K562 (cell line): Measurements from ENCODE around the gene KAT7. TPM values are rescaled to one million over a fixed set of nuclear protein-coding genes. Genes with fewer than 3 reads are reported as not detected.

Experiments
- ATAC-seq: fragments of 200-7000 bp; cut with Tn5 transposase; 3 replicates; pipeline ENCODE4 v1.9.1; 2020; ENCODE audit warnings: moderate library complexity
- BruUV-seq: library from RNA; stranded (reverse); fragments of 400-500 nt; replicated peaks from 2 replicates; lab custom pipeline; 2021; lab: Mats Ljungman, UMichigan
- CTCF ChIA-PET: fragments of 300-600 bp; formaldehyde crosslinking; extraction: SDS; loops from one replicate; lab custom pipeline; 2021; ENCODE audit warnings: low intra/inter-chr PET ratio; lab: Yijun Ruan, JAX
- POLR2A ChIA-PET: fragments of 300-600, 350-650 bp; sonication (Branson Sonifier 250); formaldehyde crosslinking; extraction: SDS; loops from one replicate; lab custom pipeline; 2021; ENCODE audit warnings: antibody characterized with exemption, inconsistent platforms; lab: Yijun Ruan, JAX
- DNase-seq, 4 experiments: peaks; one replicate each; pipeline versions ENCODE4 v3.0.0 to v3.0.0-alpha.2; 2011 to 2018; ENCODE audit warnings: low spot score in 3 of 4, mixed read lengths in 3 of 4; ENCODE audit errors: extremely low read depth in 1 of 4
- FAIRE-seq: peaks from 2 replicates; lab custom pipeline; 2011; peaks lifted over from hg19 to GRCh38; lab: Jason Lieb, UNC
- H2AFZ ChIP-seq: 2 replicates; pipeline ENCODE4 v1.6.0; 2011; ENCODE audit warnings: low read depth, low read length, control low read depth, inconsistent platforms
- H3K27ac ChIP-seq: fragments of 200-600 bp; 3 replicates; pipeline ENCODE4 v1.8.0; 2011; ENCODE audit warnings: low read depth, mild to moderate bottlenecking, control low read depth, inconsistent platforms, low read length, moderate library complexity, mixed read lengths; ENCODE audit errors: extremely low read depth
- H3K27me3 ChIP-seq, 2 experiments: fragments of 300-600 bp in 1 of 2; 2 replicates in 1 of 2; 3 replicates in 1 of 2; pipeline versions ENCODE4 v1.6.0 to v1.8.0; 2011; ENCODE audit warnings: inconsistent platforms in 2 of 2, low read length in 2 of 2, mild to moderate bottlenecking in 1 of 2, mixed read lengths in 1 of 2, moderate library complexity in 1 of 2; ENCODE audit not compliant: control insufficient read depth in 2 of 2, insufficient read depth in 2 of 2
- H3K36me3 ChIP-seq: fragments of 300-600 bp; 3 replicates; pipeline ENCODE4 v1.8.0; 2011; ENCODE audit warnings: mild to moderate bottlenecking, low read length, inconsistent platforms; ENCODE audit not compliant: control insufficient read depth, insufficient read depth
- H3K4me1 ChIP-seq, 2 experiments: fragments of 200-600 bp in 1 of 2; replicated peaks in 1 of 2; 2 replicates in 1 of 2; 3 replicates in 1 of 2; pipeline versions ENCODE4 v1.5.1 to v1.8.0; 2011; ENCODE audit warnings: inconsistent platforms in 2 of 2, low read length in 2 of 2, mild to moderate bottlenecking in 1 of 2, mixed read lengths in 1 of 2, moderate library complexity in 1 of 2; ENCODE audit not compliant: control insufficient read depth in 2 of 2, insufficient read depth in 2 of 2
- H3K4me2 ChIP-seq: 2 replicates; pipeline ENCODE4 v1.6.1; 2011; ENCODE audit warnings: low read length, control low read depth, inconsistent platforms, mixed read lengths; ENCODE audit not compliant: insufficient read depth
- H3K4me3 ChIP-seq: fragments of 200-600 bp; sonication (generic), shearing (Covaris generic); 2 replicates; pipeline ENCODE4 v1.5.1; 2016; ENCODE audit warnings: control low read depth, inconsistent platforms
- H3K79me2 ChIP-seq: fragments of 200-600 bp; 3 replicates; pipeline ENCODE4 v1.8.0; 2011; ENCODE audit warnings: low read length, inconsistent platforms; ENCODE audit not compliant: control insufficient read depth, insufficient read depth
- H3K9ac ChIP-seq, 2 experiments: 2 replicates each; pipeline versions ENCODE4 v1.6.0 to v1.6.1; 2011; ENCODE audit warnings: low read depth in 2 of 2, low read length in 2 of 2, control low read depth in 1 of 2, inconsistent platforms in 1 of 2, mild to moderate bottlenecking in 1 of 2, mixed read lengths in 1 of 2; ENCODE audit not compliant: insufficient read depth in 1 of 2
- H3K9me1 ChIP-seq: one replicate; pipeline ENCODE4 v1.6.0; 2011; ENCODE audit warnings: inconsistent platforms, mild to moderate bottlenecking, low read length, moderate library complexity; ENCODE audit not compliant: control insufficient read depth, insufficient read depth
- H3K9me3 ChIP-seq: replicated peaks from 2 replicates; pipeline ENCODE4 v1.5.1; 2011; ENCODE audit warnings: low read depth, low read length, inconsistent platforms; ENCODE audit not compliant: control insufficient read depth, insufficient read depth
- H4K20me1 ChIP-seq: replicated peaks from 2 replicates; pipeline ENCODE4 v1.6.1; 2011; ENCODE audit warnings: low read length, inconsistent platforms, mixed read lengths; ENCODE audit not compliant: control insufficient read depth, insufficient read depth
- RBM17 ChIP-seq: fragments of 200-400 bp; formaldehyde crosslinking; IDR thresholded peaks from 2 replicates; pipeline ENCODE4 v1.6.1; 2017; ENCODE audit warnings: low read depth, mild to moderate bottlenecking, low read length, borderline replicate concordance
- SMAD3 ChIP-seq: fragments of 450-650 bp; formaldehyde crosslinking; conservative IDR thresholded peaks from 2 replicates; pipeline ENCODE4 v1.4.0; 2020; ENCODE audit warnings: mild to moderate bottlenecking
- ZNF239 ChIP-seq: fragments of 250-450 bp; sonication (Bioruptor Pico); IDR thresholded peaks from 2 replicates; pipeline ENCODE4 v1.4.0; 2020; ENCODE audit warnings: mild to moderate bottlenecking
- WGBS: fragments of 100-300 bp; shearing (Covaris generic); methylation state at CpG from one replicate; pipeline ENCODE4 v1.1.6; 2016; ENCODE audit warnings: low coverage, mixed read lengths; ENCODE audit not compliant: insufficient coverage; ENCODE audit errors: missing lambda C conversion rate; 5-methylcytosine and 5-hydroxymethylcytosine counted together
- in situ Hi-C: fragments of 300-500 bp; cut with MboI; formaldehyde crosslinking; loops from 4 replicates; pipeline ENCODE4 v1.15.0; 2018; ENCODE audit warnings: inconsistent platforms, mixed read lengths
- intact Hi-C: fragments of 100-400 bp; cut with micrococcal nuclease; formaldehyde crosslinking; loops from 2 replicates; pipeline ENCODE4 v1.14.2; 2022
- polyA plus RNA-seq, 8 experiments: library from polyadenylated mRNA; depleted of rRNA in 4 of 8; stranded (reverse) in 5 of 8; unstranded in 3 of 8; fragments of >200 nt; fragmentation: Nextera tagmentation in 2 of 8; fragmentation: Illumina TruSeq in 1 of 8; extraction: Ambion mirVana in 2 of 8; extraction: Trizol in 1 of 8; gene quantifications; 2 replicates each; pipeline versions ENCODE4 v1.2.1 to v1.2.3, GENCODE V29; 2011 to 2014; ENCODE audit warnings: inconsistent platforms in 1 of 8, missing spikeins in 1 of 8
- total RNA-seq, 7 experiments: library from RNA; depleted of rRNA in 6 of 7; stranded (reverse); fragments of >200 nt in 6 of 7; fragmentation: Illumina TruSeq in 2 of 7; extraction: Trizol in 2 of 7; gene quantifications; 2 replicates each; pipeline versions ENCODE4 v1.2.1 to v1.2.3, GENCODE V29; 2011 to 2021; ENCODE audit warnings: low replicate concordance in 1 of 7
- TF ChIP-seq, protein P1 (sequence below): fragments of 250-450 bp; sonication (Bioruptor Pico); IDR thresholded peaks from 2 replicates; pipeline ENCODE4 v1.5.0; 2022; ENCODE audit warnings: mild to moderate bottlenecking
- TF ChIP-seq, protein P2 (sequence below), 2 experiments: fragments of 150-350 bp in 1 of 2; IDR thresholded peaks; 2 replicates each; pipeline ENCODE4 v1.6.1; 2012 to 2016; ENCODE audit warnings: low read depth in 2 of 2, low read length in 2 of 2, mild to moderate bottlenecking in 1 of 2, moderate library complexity in 1 of 2
- TF ChIP-seq, protein P3 (sequence below): fragments of 250-450 bp; sonication (Bioruptor Pico); IDR thresholded peaks from 2 replicates; pipeline ENCODE4 v1.5.0; 2020; ENCODE audit warnings: mild to moderate bottlenecking, borderline replicate concordance

The KAT7 gene
- total and polyA plus RNA-seq, 9 of the 15 experiments (the other 6 are each of a cell fraction or from before 2014, with no cell fraction given): 10.8 to 57.3 (median 34.8) TPM

DNA sequence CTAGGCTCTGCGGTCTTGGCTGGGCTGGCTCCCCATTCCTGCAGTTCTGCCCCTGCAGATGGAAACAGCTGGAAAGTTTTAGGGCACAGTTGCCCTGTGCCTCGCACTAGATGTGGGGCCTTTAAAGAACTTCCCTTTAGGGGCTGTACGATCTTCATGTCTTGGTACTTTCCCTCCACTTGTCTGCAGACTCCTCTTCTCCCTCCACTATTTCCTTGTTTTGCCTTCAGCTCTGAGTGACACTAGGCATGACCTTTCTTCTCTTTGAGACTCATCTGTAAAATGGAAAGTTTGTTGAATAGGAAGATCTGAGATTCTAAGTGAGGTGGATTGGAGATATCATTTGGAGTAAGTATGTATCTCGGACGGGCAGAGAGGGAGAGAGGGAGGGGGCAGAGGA is 65.6 kb downstream of the KAT7 start:
- Histone ChIP-seq H3K9ac (no peak overlapping the region), H3K9me1 (no peaks in the 10 kb centered on the region), H3K4me2 (no peak overlapping the region), H3K4me1 (peaks cover 0 to 15% of the 10 kb centered on the region in 2 experiments; a peak in 2 of 5 replicates), H3K27ac (no peak overlapping the region), H3K9me3 (no peaks in the 10 kb centered on the region), H3K4me3 (no peak overlapping the region), H3K79me2 (no peaks in the 10 kb centered on the region), H3K27me3 (peaks cover 6 to 32% of the 10 kb centered on the region in 2 experiments; a peak in 4 of 5 replicates), H2AFZ (no peak overlapping the region), H4K20me1 (0 out of 2 replicates have a peak, but pooled peaks cover 7% of the 10 kb centered on the region), H3K36me3 (no peaks in the 10 kb centered on the region)
- ChIA-PET POLR2A (no interaction called here), CTCF (no interaction called here)
- no peak for FAIRE-seq
- DNase-seq: no peak
- intact Hi-C loops: loop anchor here (5.0 kb wide), 1 partner anchor 147 kb away; the partner anchor contains the start of gene SLC35B1
- no peak for ATAC-seq
- in situ Hi-C loops: no loop called here
- TF ChIP-seq ZNF239 (CRISPR knock-in tag): no peak
- TF ChIP-seq, protein P1, sequence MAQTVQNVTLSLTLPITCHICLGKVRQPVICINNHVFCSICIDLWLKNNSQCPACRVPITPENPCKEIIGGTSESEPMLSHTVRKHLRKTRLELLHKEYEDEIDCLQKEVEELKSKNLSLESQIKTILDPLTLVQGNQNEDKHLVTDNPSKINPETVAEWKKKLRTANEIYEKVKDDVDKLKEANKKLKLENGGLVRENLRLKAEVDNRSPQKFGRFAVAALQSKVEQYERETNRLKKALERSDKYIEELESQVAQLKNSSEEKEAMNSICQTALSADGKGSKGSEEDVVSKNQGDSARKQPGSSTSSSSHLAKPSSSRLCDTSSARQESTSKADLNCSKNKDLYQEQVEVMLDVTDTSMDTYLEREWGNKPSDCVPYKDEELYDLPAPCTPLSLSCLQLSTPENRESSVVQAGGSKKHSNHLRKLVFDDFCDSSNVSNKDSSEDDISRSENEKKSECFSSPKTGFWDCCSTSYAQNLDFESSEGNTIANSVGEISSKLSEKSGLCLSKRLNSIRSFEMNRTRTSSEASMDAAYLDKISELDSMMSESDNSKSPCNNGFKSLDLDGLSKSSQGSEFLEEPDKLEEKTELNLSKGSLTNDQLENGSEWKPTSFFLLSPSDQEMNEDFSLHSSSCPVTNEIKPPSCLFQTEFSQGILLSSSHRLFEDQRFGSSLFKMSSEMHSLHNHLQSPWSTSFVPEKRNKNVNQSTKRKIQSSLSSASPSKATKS: no peak
- no TSS peak for BruUV-seq
- WGBS: 25% methylated on average over 5 of the region's 5 CpGs

GRCh38 chr17:49858796-49859195 is 70.3 kb downstream of the KAT7 start:
- Histone ChIP-seq H4K20me1 (peaks cover 7% of the 10 kb centered on the region; the same call in 1 of the 2 replicates), H3K4me3 (no peak overlapping the region), H3K36me3 (no peaks in the 10 kb centered on the region), H3K79me2 (no peaks in the 10 kb centered on the region), H3K9me3 (no peaks in the 10 kb centered on the region), H3K27me3 (peaks cover 9 to 32% of the 10 kb centered on the region in 2 experiments), H3K9me1 (no peaks in the 10 kb centered on the region), H3K4me1 (peaks cover 0 to 13% of the 10 kb centered on the region in 2 experiments; a peak in 3 of 5 replicates), H3K27ac (no peak overlapping the region), H3K4me2 (no peak overlapping the region), H2AFZ (no peak overlapping the region), H3K9ac (no peak overlapping the region)
- FAIRE-seq (no peak), DNase-seq (no peak), ATAC-seq (no peak)
- ChIA-PET POLR2A (interaction anchor here (0.7 to 0.8 kb wide), 2 partner anchors 141 to 152 kb away, joined by 3 read pairs; no protein-coding TSS in a partner anchor), CTCF (interaction anchor here (6.8 kb wide), 1 partner anchor 138 kb away, joined by 134 read pairs; the partner anchor contains the start of gene DLX3)
- in situ Hi-C loops (no loop called here), intact Hi-C loops (no loop called here)
- no TSS peak for BruUV-seq
- WGBS: 1% methylated on average over 6 of the region's 6 CpGs
- TF ChIP-seq SMAD3 (no peak), RBM17 (no peak)
- TF ChIP-seq, protein P2, sequence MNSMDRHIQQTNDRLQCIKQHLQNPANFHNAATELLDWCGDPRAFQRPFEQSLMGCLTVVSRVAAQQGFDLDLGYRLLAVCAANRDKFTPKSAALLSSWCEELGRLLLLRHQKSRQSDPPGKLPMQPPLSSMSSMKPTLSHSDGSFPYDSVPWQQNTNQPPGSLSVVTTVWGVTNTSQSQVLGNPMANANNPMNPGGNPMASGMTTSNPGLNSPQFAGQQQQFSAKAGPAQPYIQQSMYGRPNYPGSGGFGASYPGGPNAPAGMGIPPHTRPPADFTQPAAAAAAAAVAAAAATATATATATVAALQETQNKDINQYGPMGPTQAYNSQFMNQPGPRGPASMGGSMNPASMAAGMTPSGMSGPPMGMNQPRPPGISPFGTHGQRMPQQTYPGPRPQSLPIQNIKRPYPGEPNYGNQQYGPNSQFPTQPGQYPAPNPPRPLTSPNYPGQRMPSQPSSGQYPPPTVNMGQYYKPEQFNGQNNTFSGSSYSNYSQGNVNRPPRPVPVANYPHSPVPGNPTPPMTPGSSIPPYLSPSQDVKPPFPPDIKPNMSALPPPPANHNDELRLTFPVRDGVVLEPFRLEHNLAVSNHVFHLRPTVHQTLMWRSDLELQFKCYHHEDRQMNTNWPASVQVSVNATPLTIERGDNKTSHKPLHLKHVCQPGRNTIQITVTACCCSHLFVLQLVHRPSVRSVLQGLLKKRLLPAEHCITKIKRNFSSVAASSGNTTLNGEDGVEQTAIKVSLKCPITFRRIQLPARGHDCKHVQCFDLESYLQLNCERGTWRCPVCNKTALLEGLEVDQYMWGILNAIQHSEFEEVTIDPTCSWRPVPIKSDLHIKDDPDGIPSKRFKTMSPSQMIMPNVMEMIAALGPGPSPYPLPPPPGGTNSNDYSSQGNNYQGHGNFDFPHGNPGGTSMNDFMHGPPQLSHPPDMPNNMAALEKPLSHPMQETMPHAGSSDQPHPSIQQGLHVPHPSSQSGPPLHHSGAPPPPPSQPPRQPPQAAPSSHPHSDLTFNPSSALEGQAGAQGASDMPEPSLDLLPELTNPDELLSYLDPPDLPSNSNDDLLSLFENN (IDR thresholded peaks at IDR 0.05; ENCODE audit: low read depth in 2 of 2, low read length in 2 of 2): no peak
- TF ChIP-seq, protein P3, sequence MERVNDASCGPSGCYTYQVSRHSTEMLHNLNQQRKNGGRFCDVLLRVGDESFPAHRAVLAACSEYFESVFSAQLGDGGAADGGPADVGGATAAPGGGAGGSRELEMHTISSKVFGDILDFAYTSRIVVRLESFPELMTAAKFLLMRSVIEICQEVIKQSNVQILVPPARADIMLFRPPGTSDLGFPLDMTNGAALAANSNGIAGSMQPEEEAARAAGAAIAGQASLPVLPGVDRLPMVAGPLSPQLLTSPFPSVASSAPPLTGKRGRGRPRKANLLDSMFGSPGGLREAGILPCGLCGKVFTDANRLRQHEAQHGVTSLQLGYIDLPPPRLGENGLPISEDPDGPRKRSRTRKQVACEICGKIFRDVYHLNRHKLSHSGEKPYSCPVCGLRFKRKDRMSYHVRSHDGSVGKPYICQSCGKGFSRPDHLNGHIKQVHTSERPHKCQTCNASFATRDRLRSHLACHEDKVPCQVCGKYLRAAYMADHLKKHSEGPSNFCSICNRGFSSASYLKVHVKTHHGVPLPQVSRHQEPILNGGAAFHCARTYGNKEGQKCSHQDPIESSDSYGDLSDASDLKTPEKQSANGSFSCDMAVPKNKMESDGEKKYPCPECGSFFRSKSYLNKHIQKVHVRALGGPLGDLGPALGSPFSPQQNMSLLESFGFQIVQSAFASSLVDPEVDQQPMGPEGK (CRISPR knock-in tag): no peak
